ENCODE results near the gene WDCP. TPM values are rescaled to one million over a fixed set of nuclear protein-coding genes. Genes with fewer than 3 reads are reported as not detected.
"Not testable (repeated sequence)": the region's sequence is repeated elsewhere in the genome, so short reads cannot be mapped to it uniquely, and the experiment has no call there.

Gene WDCP
- total RNA-seq (11.3 TPM), polyA plus RNA-seq (ENCODE audit: insufficient read depth in 1 of 8, insufficient read length in 8 of 8, low replicate concordance in 1 of 8) (10 to 100 TPM in 3 of 8 donors, 1 to 10 TPM in 5; 7.9 to 10.8 (median 9.7) TPM)
- long read RNA-seq, donor 1, partial matches to known transcripts, result 0 of 1 reads
- long read RNA-seq, donor 1, other reads (novel, unspliced or antisense), result 0 of 1 reads
- long read RNA-seq, donor 2, result 0 reads
- long read RNA-seq, donor 3, partial matches to known transcripts, result 7 of 8 reads
- long read RNA-seq, donor 3, other reads (novel, unspliced or antisense), result 0 of 8 reads
- long read RNA-seq, donor 4, partial matches to known transcripts, result 6 of 6 reads
- long read RNA-seq, donor 4, other reads (novel, unspliced or antisense), result 0 of 6 reads
- long read RNA-seq, donor 5, transcript WDCP-201 (4 exons, 3,817 nt), result major isoform, 5 of 16 reads
- long read RNA-seq, donor 5, partial matches to known transcripts, result 11 of 16 reads
- long read RNA-seq, donor 5, other reads (novel, unspliced or antisense), result 0 of 16 reads
- long read RNA-seq, donor 6, partial matches to known transcripts, result 12 of 13 reads
- long read RNA-seq, donor 6, other reads (novel, unspliced or antisense), result 0 of 13 reads
- long read RNA-seq, donor 7, partial matches to known transcripts, result 0 of 1 reads
- long read RNA-seq, donor 7, other reads (novel, unspliced or antisense), result 0 of 1 reads
- long read RNA-seq, donor 8, partial matches to known transcripts, result 0 of 3 reads
- long read RNA-seq, donor 8, other reads (novel, unspliced or antisense), result 0 of 3 reads
- long read RNA-seq, donor 9, result 0 reads
- long read RNA-seq, donor 10, partial matches to known transcripts, result 0 of 1 reads
- long read RNA-seq, donor 10, other reads (novel, unspliced or antisense), result 0 of 1 reads
- long read RNA-seq, donor 11, partial matches to known transcripts, result 0 of 2 reads
- long read RNA-seq, donor 11, other reads (novel, unspliced or antisense), result 0 of 2 reads

DNA sequence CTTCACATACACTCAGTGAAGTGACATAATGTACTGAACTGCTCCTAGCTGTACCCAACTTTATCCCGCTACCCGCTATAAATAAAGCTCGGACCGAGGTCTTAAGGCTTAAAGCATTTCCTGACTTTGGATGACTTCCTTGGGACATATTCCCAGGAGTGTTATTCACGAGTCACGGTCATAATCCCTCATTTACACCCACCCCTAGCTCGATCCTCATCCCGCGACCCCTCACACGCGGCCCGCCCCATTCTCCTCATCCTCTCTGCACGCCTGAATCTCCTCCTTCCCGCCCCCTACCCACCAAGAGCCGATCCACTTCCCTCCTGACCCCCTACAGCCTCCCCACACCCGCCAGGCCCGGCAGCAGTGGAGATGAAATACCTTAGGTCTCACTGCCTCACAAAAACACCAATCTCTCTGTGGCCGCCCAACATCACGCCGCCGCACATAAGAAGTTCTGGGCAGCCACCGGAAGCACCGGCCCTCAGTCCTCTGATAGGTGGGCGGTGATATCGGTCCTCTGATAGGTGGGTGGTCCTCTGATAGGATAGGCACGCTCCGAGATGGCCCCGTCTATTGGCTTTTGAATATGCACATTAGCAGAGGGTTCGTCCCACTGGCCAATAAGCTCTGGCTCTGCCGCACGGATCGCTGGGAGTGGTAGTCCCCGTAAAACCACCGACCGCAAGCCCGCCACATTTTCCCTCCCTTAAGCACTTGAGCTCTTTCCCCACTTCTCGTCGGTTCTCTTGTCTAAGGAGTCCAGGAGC, at the start of gene WDCP:
TSS of gene WDCP (minus strand) at position 462 of the 773 bp plus-strand sequence. CDS start 7,897 bp downstream, outside the sequence.
- under 1% methylated on average over 32 of the region's 38 CpGs for WGBS (ENCODE audit: insufficient coverage)
- Histone ChIP-seq H3K36me3 (ENCODE audit: control insufficient read depth, insufficient read depth, low read length) (no peaks in the 10 kb centered on the region), H3K27me3 (ENCODE audit: control insufficient read depth, insufficient read depth, low read length) (peaks cover 9% of the 10 kb centered on the region), H3K4me3 (ENCODE audit: low read length) (peak within 1 kb of the TSS; percentile 72), H3K27ac (ENCODE audit: low read length) (peak within 1 kb of the TSS; percentile 70), H3K4me1 (ENCODE audit: control insufficient read depth, insufficient read depth, low read length) (peaks cover 16% of the 10 kb centered on the region), H3K9me3 (replicated peaks; ENCODE audit: control insufficient read depth, low read depth, low read length) (no peaks in the 10 kb centered on the region)
- DNase-seq, result peak; percentile 100

DNA sequence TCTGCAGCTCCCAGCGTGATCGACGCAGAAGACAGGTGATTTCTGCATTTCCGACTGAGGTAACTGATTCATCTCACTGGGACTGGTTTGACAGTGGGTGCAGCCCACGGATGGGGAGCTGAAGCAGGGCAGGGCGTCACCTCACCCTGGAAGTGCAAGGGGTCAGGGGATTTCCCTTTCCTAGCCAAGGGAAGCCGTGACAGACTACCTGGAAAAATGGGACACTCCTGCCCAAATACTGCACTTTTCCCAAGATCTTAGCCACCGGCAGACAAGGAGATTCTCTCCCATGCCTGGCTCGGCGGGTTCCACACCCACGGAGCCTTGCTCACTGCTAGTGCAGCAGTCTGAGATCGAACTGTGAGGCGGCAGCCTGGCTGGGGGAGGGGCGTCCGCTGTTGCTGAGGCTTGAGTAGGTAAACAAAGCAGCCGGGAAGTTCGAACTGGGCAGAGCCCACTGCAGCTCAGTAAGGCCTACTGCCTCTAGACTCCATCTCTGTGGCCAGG, 48.0 kb upstream of the WDCP start:
- not testable (repeated sequence) for H3K4me1 ChIP-seq (ENCODE audit: control insufficient read depth, insufficient read depth, low read length); H3K4me3 ChIP-seq (ENCODE audit: low read length); H3K27me3 ChIP-seq (ENCODE audit: control insufficient read depth, insufficient read depth, low read length); H3K27ac ChIP-seq (ENCODE audit: low read length); H3K9me3 ChIP-seq (replicated peaks; ENCODE audit: control insufficient read depth, low read depth, low read length); DNase-seq
- 76% methylated on average over 17 of the region's 17 CpGs for WGBS (ENCODE audit: insufficient coverage)
- peaks cover 14% of the 10 kb centered on the region for H3K36me3 ChIP-seq (ENCODE audit: control insufficient read depth, insufficient read depth, low read length)

- H3K4me1 ChIP-seq (ENCODE audit: control insufficient read depth, insufficient read depth, low read length); H3K9me3 ChIP-seq (replicated peaks; ENCODE audit: control insufficient read depth, low read depth, low read length); H3K27me3 ChIP-seq (ENCODE audit: control insufficient read depth, insufficient read depth, low read length); H3K27ac ChIP-seq (ENCODE audit: low read length); DNase-seq; H3K4me3 ChIP-seq (ENCODE audit: low read length): not testable (repeated sequence)
- peaks cover 14% of the 10 kb centered on the region for H3K36me3 ChIP-seq (ENCODE audit: control insufficient read depth, insufficient read depth, low read length)
- no CpG with 5 or more reads among the region's 5 CpGs for WGBS (ENCODE audit: insufficient coverage)
Observed at GRCh38 chr2:24093270-24093669, 46.1 kb upstream of the WDCP start.

- Histone ChIP-seq H3K27me3 (ENCODE audit: control insufficient read depth, insufficient read depth, low read length) (no peaks in the 10 kb centered on the region), H3K27ac (ENCODE audit: low read length) (no peak overlapping the region), H3K9me3 (replicated peaks; ENCODE audit: control insufficient read depth, low read depth, low read length) (no peaks in the 10 kb centered on the region), H3K4me3 (ENCODE audit: low read length) (no peak overlapping the region), H3K36me3 (ENCODE audit: control insufficient read depth, insufficient read depth, low read length) (no peaks in the 10 kb centered on the region), H3K4me1 (ENCODE audit: control insufficient read depth, insufficient read depth, low read length) (peaks cover 8% of the 10 kb centered on the region)
- 100% methylated on average over 1 of the region's 2 CpGs for WGBS (ENCODE audit: insufficient coverage)
- DNase-seq, result no peak
Observed at GRCh38 chr2:24088821-24089359, 41.7 kb upstream of the WDCP start.

DNA sequence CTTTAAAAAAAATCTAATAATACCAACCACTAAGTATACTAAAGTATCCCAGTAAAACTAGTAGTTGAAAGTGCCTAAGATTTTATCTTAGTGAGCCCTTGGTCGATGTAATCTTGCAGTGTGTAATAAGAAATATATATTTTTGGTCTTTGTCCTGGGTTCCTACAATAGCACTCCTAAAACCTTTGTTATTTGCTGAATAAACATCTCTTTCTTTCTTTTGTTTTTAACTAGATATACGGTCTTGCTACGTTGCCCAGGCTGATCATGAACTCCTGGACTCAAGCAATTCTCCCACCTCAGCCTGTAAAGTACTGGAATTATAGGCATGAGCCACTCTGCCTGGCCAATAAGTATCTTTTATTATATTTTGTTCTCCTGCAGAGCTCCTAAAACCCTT, 39.8 kb upstream of the WDCP start:
- no CpG with 5 or more reads among the region's 3 CpGs for WGBS (ENCODE audit: insufficient coverage)
- Histone ChIP-seq H3K4me3 (ENCODE audit: low read length) (no peak overlapping the region), H3K9me3 (replicated peaks; ENCODE audit: control insufficient read depth, low read depth, low read length) (no peaks in the 10 kb centered on the region), H3K4me1 (ENCODE audit: control insufficient read depth, insufficient read depth, low read length) (peaks cover 20% of the 10 kb centered on the region), H3K27me3 (ENCODE audit: control insufficient read depth, insufficient read depth, low read length) (no peaks in the 10 kb centered on the region), H3K27ac (ENCODE audit: low read length) (no peak overlapping the region), H3K36me3 (ENCODE audit: control insufficient read depth, insufficient read depth, low read length) (peaks cover 11% of the 10 kb centered on the region)
- DNase-seq, result no peak

DNA sequence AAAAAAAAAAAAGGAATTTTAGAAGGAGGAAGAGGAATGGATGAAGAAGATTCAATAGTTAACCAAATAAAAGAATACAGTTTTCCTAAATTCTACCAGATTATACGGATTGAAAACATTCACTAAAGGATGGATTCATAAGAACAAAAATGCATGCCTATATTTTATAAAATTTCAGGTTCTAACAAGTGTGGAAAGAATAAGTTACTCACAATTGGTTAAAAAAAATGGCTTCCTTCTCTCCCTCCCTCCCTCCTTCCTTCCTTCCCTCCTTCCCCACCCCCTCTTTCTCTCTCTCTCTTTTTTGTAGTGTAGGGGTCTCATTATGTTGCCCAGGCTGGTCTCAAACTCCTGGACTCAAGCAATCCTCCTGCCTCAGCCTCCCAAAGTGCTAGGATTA, 39.0 kb upstream of the WDCP start:
- DNase-seq, result no peak
- peaks cover 24% of the 10 kb centered on the region for H3K4me1 ChIP-seq (ENCODE audit: control insufficient read depth, insufficient read depth, low read length)
- no CpG with 5 or more reads among the region's 1 CpG for WGBS (ENCODE audit: insufficient coverage)
- no peak overlapping the region for H3K4me3 ChIP-seq (ENCODE audit: low read length)
- peaks cover 14% of the 10 kb centered on the region for H3K36me3 ChIP-seq (ENCODE audit: control insufficient read depth, insufficient read depth, low read length)
- H3K27me3 ChIP-seq (ENCODE audit: control insufficient read depth, insufficient read depth, low read length), result no peaks in the 10 kb centered on the region
- H3K27ac ChIP-seq (ENCODE audit: low read length), result no peak overlapping the region
- no peaks in the 10 kb centered on the region for H3K9me3 ChIP-seq (replicated peaks; ENCODE audit: control insufficient read depth, low read depth, low read length)

DNA sequence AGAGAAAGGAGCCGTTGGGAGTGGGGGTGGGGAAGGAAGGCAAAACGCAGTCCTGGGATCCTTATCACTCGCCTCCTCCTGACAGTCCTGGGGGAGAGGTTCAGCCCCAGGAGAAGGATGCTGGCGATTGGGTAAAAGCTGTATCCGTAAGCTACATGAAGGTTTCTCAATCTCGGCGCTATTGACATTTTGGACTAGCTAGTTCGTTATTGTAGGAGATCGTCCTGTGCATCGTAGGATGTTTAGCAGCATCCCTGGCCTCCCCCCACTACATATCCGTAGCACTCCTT, 38.0 kb upstream of the WDCP start:
- H3K4me1 ChIP-seq (ENCODE audit: control insufficient read depth, insufficient read depth, low read length), result peaks cover 30% of the 10 kb centered on the region
- no peak for DNase-seq
- peaks cover 22% of the 10 kb centered on the region for H3K36me3 ChIP-seq (ENCODE audit: control insufficient read depth, insufficient read depth, low read length)
- no peaks in the 10 kb centered on the region for H3K27me3 ChIP-seq (ENCODE audit: control insufficient read depth, insufficient read depth, low read length)
- no peaks in the 10 kb centered on the region for H3K9me3 ChIP-seq (replicated peaks; ENCODE audit: control insufficient read depth, low read depth, low read length)
- H3K27ac ChIP-seq (ENCODE audit: low read length), result peak overlapping the region; percentile 94
- 15% methylated on average over 10 of the region's 11 CpGs for WGBS (ENCODE audit: insufficient coverage)
- H3K4me3 ChIP-seq (ENCODE audit: low read length), result peak overlapping the region; percentile 61

GRCh38 chr2:24084386-24085199, 37.4 kb upstream of the WDCP start, which contains the start of gene TP53I3:
TP53I3 (minus strand) TSS chr2:24084834; CDS start chr2:24084326, 508 bp downstream.
- H3K9me3 ChIP-seq (replicated peaks; ENCODE audit: control insufficient read depth, low read depth, low read length), result no peaks in the 10 kb centered on the region
- peak; percentile 96 for DNase-seq
- no peaks in the 10 kb centered on the region for H3K27me3 ChIP-seq (ENCODE audit: control insufficient read depth, insufficient read depth, low read length)
- H3K4me1 ChIP-seq (ENCODE audit: control insufficient read depth, insufficient read depth, low read length), result peaks cover 31% of the 10 kb centered on the region
- H3K27ac ChIP-seq (ENCODE audit: low read length), result peak within 1 kb of the TSS; percentile 94
- peak within 1 kb of the TSS; percentile 61 for H3K4me3 ChIP-seq (ENCODE audit: low read length)
- WGBS (ENCODE audit: insufficient coverage), result under 1% methylated on average over 42 of the region's 44 CpGs
- peaks cover 25% of the 10 kb centered on the region for H3K36me3 ChIP-seq (ENCODE audit: control insufficient read depth, insufficient read depth, low read length)
